Measurements from ENCODE around the gene SH3PXD2B.
"Not testable (repeated sequence)": the region's sequence is repeated elsewhere in the genome, so short reads cannot be mapped to it uniquely, and the experiment has no call there.

Gene SH3PXD2B

DNA sequence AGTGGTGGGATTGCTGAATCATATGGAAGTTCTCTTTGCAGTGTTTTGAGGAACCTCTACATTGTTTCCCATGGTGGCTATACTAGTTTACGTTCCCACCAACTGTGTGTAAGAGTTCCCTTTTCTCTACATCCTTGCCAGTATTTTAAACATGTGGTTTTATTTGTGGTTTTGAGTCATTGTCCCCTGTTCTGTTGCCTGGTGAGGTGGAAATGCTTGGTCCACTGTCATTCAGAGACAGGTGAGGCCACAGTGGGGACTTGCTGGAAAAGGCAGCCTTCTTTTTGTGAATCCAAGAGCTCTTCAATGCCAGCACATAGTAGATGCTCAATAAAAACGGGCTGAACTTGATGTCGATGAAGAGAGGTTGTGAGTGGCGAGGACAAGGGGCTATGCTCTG lies 44.2 kb downstream of the SH3PXD2B start:
- DNase-seq (ENCODE audit: low spot score): no peak

DNA sequence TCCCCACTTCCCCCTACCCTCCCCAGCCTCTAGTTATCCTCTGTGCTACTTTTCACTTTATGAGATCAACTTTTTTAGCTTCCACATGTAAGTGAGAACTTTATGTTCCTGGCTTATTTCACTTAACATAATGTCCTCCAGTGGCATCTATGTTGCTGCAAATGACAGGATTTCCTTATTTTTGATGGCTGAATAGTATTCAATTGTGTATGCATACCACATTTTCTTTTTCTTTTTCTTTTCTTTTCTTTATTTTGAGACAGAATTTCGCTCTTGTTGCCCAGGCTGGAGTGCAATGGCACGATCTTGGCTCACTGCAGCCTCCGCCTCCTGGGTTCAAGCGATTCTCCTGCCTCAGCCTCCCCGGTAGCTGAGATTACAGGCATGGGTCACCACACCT lies 44.8 kb downstream of the SH3PXD2B start:
- not testable (repeated sequence) for DNase-seq (ENCODE audit: low spot score)

More for the DNA sequence above, 44.2 kb downstream of the SH3PXD2B start:
- TF ChIP-seq, protein P1, sequence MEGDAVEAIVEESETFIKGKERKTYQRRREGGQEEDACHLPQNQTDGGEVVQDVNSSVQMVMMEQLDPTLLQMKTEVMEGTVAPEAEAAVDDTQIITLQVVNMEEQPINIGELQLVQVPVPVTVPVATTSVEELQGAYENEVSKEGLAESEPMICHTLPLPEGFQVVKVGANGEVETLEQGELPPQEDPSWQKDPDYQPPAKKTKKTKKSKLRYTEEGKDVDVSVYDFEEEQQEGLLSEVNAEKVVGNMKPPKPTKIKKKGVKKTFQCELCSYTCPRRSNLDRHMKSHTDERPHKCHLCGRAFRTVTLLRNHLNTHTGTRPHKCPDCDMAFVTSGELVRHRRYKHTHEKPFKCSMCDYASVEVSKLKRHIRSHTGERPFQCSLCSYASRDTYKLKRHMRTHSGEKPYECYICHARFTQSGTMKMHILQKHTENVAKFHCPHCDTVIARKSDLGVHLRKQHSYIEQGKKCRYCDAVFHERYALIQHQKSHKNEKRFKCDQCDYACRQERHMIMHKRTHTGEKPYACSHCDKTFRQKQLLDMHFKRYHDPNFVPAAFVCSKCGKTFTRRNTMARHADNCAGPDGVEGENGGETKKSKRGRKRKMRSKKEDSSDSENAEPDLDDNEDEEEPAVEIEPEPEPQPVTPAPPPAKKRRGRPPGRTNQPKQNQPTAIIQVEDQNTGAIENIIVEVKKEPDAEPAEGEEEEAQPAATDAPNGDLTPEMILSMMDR (IDR thresholded peaks at IDR 0.05; ENCODE audit: extremely low read depth, missing control alignments): no peak

DNA sequence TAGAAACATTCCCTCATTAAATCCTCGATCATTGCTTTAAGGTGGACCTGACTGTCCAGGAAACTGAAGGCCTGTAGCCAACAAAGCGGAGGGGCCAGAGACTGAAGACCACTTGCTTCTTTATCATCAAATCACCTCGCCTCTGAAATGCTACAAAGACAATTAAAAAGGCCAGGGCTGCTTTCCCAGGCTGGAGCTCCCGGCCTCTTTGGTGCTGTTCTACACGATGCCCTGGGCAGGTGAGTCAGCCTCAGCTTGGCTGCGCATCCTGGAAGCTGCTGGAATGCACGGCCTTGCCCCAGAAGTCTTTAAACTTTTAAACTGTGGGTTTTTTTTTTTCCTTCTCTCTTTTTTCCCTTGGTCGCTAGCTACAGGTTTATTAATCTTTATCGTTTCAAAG lies 46.5 kb downstream of the SH3PXD2B start:
- DNase-seq (ENCODE audit: low spot score): no peak
- TF ChIP-seq, protein P1 (IDR thresholded peaks at IDR 0.05; ENCODE audit: extremely low read depth, missing control alignments): no peak

DNA sequence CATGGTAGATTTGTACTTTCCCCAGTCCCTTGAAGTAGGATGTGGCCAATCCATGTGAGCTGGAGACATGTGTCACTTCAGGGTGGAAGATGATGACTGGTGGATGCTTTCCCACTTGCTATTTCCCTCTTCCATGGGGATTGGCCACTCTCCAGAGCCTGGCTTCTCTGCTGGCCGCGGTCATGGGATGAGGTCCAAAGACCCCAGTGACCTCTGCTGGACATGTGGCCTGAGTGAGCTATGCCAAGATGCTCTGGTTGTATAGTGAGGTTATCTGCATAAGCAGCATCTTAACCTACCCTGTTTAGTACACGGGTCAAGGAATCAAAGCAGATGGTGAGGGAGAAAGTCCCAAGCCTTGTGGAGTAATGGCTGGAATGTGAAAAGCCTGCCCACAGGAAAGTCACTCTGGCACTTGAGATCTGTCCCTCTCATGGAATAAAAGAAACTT lies 47.1 kb downstream of the SH3PXD2B start:
- DNase-seq (ENCODE audit: low spot score): no peak
- TF ChIP-seq, protein P1 (IDR thresholded peaks at IDR 0.05; ENCODE audit: extremely low read depth, missing control alignments): no peak

DNA sequence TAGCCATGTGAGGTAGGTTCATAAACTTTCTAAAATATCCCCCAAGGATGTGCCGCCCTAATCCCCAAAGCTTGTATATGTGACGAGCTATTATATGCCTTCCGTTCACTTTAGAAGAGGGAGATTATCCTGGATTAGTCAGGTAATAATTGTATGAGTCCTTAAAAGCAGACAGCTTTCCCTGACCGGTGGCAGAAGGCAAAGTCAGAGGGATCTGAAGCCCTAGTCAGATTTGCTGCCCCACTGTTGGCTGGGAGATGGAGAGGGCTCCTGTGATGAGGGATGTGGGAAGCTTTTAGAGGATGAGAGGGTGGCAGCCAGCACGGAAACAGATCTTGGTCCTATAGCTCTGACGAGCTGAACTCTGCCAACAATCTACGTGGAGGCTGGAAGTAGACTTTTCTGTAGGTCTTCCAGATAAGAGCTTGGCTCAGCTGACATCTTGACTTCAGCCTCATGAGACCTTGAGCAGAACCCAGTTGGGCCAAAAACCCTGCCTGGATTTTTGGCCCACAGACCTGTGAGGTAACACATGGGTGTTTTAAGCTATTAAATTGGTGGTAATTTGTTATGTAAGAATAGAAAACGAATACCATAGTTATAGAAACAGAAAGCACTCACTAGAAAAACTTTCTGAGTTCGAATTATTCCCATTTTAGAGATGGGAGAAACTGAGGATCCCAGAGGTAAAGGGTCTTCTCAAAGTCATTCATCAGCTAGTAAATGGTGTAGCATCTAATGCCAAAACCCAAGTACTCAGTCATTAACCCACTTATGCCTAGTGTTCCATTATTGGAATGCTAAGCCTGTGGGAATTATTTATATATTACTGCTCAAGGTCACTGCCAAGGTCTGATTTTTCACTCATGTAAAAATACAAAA lies 48.9 kb downstream of the SH3PXD2B start:
- no peak for DNase-seq (ENCODE audit: low spot score)

DNA sequence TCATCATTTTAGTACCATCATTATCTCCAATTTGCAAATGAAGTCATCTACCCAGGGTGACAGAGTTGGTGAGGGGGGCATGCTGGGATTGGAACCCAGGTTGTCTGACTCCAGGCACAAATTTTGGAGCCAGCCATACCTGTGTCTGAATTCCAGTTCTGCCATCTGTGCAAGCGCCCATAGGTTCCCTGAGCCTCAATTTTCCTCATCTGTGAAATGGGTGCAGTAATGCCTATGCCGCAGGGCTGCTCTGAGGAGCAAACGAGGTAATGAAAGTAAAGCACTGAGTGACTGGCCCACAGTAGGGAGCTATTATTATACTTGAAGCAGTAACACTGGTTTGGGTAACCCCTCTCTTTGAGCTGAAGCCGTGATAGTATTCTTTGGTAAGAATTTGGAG lies 49.6 kb downstream of the SH3PXD2B start:
- TF ChIP-seq, protein P1 (IDR thresholded peaks at IDR 0.05; ENCODE audit: extremely low read depth, missing control alignments): no peak
- no peak for DNase-seq (ENCODE audit: low spot score)

More for the DNA sequence above, 48.9 kb downstream of the SH3PXD2B start:
- TF ChIP-seq, protein P1 (IDR thresholded peaks at IDR 0.05; ENCODE audit: extremely low read depth, missing control alignments): no peak

DNA sequence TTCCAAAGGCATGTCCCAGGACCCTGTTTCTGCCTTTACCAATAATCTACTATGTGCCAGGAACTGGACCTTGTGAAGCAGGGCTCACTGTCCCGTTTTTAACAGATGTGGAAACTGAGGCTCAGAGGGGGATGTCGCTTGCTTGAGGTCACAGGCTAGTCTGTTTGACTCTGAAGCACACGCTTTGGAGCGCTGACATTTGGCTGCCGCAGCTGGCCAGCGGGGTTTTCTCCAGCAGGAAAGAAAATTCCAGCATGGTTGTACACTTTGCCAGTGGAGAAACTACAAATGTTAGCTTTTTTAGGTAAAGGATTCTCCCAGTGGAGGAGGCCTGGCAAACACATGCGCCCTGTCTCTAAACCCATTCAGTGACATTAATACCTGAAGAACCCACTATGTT lies 50.5 kb downstream of the SH3PXD2B start:
- TF ChIP-seq, protein P1 (IDR thresholded peaks at IDR 0.05; ENCODE audit: extremely low read depth, missing control alignments): no peak
- no peak for DNase-seq (ENCODE audit: low spot score)
